Measurements from ENCODE around the gene OR4D9.

DNA sequence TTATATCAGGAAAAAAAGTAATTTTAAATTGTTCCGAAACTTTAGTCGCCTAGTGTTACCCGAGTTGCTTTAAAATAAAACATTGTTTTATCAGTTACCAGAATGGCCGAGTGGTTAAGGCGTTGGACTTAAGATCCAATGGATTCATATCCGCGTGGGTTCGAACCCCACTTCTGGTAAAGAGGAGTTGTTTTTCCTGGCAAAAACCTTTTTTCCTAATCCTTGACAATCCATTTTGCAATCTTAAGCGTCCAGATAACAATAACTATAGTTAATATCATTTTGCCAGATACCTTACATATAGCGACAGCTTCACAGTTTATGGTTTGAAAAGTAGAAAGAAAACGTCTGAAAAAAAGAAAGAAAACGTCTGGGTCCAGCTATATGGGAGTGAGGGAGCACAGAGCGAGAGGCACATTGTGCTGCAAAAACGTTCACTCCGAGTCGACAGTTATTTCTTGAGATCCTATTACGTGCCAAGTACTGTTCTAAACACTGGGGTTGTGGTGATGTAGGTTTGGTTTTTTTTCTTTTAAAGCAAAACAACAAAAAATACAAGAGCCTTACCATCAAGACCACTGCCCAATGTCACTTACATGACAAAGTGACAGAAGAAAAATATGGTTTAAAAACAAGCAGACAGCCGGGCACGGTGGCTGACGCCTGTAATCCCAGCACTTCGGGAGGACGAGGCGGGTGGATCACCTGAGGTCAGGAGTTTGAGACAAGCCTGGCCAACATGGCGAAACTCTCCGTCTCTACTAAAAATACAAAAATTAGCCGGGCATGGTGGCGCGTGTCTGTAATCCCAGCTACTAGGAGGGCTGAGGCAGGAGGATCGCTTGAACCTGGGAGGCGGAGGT lies 40.6 kb downstream of the OR4D9 start:
- no peak for TF ChIP-seq POLR2A (IDR thresholded peaks at IDR 0.05)
- TF ChIP-seq, protein P1, sequence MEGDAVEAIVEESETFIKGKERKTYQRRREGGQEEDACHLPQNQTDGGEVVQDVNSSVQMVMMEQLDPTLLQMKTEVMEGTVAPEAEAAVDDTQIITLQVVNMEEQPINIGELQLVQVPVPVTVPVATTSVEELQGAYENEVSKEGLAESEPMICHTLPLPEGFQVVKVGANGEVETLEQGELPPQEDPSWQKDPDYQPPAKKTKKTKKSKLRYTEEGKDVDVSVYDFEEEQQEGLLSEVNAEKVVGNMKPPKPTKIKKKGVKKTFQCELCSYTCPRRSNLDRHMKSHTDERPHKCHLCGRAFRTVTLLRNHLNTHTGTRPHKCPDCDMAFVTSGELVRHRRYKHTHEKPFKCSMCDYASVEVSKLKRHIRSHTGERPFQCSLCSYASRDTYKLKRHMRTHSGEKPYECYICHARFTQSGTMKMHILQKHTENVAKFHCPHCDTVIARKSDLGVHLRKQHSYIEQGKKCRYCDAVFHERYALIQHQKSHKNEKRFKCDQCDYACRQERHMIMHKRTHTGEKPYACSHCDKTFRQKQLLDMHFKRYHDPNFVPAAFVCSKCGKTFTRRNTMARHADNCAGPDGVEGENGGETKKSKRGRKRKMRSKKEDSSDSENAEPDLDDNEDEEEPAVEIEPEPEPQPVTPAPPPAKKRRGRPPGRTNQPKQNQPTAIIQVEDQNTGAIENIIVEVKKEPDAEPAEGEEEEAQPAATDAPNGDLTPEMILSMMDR (IDR thresholded peaks at IDR 0.05), result no peak
